GM18520 (cell line): ENCODE measurements around the gene MYD88.

ENCODE experiments used
- ATAC-seq: cut with Tn5 transposase; IDR thresholded peaks from one replicate; pipeline ENCODE4 v1.9.1; 2021; ENCODE audit not compliant: unreplicated experiment

The MYD88 gene

GRCh38 chr3:38111696-38112377 is 26.6 kb upstream of the MYD88 start:
- ATAC-seq, result no peak

- ATAC-seq, result no peak
These were observed 26.1 kb upstream of the MYD88 start for GRCh38 chr3:38112378-38112761.

DNA sequence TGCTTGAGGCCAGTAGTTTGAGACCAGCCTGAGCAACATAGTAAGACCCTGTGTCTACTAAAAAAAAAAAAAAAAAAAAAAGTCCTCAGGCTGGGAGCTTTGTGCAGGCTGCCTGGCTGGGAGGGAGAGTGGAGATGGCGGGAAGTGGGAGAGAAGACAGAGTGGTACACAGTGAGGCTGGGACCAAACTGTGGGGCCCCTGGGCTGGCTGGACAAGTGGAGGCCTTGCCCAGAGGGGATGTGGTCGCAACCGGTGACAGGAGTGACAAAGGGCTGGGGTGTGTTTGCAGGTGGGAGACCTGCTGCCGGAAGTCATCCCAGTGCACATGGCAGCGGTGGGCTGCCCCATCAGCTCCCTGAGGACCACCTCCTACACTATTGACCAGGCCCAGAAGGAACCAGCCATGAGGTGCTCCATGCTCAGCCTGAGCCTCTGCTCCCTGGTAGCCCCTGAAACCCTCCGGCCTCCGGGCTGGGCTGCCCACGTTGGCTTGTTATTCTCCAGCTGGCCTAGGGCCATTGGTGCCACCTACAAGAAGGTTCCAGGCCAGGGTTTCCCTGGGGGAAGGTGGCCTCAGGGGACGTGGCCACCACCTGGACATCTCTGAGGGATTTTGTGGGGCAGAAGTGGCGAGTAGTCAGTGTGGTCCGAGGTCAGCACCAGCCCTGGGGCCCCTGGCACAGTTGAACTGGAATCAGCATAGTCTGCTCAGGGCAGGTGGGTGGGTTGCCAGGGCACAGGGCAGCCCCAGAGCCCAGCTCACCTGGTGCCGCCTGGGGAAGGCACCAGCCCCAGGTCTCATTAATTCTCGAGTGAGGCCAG is 24.2 kb upstream of the MYD88 start:
- ATAC-seq, result no peak

DNA sequence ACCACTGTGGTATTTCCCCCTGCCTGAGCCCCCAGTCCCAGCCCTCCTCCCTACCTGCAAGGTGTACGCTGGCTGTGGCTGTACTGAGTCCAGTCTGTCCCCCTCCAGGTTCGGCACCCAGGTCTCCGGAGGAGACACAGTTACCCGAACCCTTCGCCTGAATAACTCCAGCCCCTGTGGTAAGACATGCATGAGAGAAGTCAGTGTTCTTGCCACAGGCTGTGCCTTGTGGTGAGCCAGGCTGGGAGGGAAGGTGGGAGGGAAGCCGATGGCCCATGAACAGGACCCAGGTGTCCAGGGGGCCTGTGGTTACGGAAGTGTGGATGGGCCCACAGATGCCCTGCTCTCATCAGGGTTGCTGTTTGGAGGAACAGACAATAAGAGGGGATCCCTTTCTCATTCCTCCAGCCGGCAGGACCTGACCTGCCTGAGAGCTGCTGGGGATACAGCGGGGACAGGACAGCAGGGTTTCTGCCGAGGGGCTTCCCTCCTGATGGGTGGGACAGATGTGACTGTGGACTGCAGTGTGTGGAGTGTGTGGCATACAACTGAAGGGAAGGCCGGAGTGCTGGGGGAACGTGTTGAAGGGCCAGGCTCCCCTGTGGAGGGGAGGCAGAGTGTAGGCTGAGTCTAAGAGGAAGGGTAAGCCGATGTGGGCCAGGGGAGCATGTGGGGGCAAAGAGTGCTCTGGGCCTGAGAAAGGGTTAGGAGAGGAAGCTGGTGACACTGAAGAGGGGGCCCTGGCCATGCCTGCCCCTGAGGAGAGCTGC is 23.4 kb upstream of the MYD88 start:
- no peak for ATAC-seq

GRCh38 chr3:38115645-38116427 is 22.6 kb upstream of the MYD88 start:
- ATAC-seq, result no peak

- ATAC-seq, result no peak
These were observed 21.8 kb upstream of the MYD88 start for GRCh38 chr3:38116471-38117162.

GRCh38 chr3:38117163-38117716 is 21.2 kb upstream of the MYD88 start:
- no peak for ATAC-seq

- ATAC-seq, result peak; percentile 48
These were observed 20.6 kb upstream of the MYD88 start for GRCh38 chr3:38117748-38118420.

GRCh38 chr3:38118421-38119247 is 19.8 kb upstream of the MYD88 start:
- ATAC-seq, result no peak

GRCh38 chr3:38119248-38119544 is 19.3 kb upstream of the MYD88 start:
- no peak for ATAC-seq

DNA sequence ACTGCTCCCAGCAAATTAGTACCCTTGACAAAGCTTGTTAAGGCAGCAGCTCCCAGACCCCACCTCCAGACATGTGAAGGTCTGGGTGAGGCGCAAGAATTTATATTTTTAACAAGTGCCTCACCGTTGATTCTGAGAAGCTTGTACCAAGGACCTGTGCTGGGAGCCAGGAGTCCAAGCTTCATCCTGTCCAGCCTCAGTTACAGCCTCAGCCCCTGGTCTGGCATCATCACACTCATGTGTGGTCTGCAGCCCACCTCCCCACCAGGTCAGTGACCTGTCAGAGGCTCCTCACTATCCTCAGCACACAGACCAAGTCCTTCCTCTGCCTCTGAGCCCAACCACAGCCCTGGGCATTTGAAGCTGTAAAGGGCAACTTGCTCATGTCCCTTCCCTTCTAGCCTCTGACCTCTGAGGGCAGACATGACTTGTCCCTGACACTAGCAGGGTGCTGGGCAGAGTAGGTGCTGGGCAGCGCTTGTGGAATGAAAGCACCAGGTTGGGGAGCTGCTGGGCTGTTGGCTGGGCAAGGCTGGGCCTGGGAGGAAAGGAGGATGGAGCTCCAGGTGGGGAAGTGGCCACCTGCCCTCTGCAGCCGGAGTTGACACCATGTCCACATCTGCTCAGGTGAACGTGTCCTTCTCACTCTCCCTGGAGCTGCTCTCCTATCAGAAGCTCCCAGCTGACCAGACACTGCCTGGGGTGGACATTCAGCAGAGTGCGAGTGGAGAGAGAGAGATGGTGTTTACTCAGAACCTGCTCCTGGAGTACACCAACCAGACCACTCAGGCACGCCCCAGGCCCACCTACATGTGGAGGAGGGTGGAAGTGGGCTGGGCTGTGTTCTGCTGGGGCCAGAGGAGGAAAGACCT is 18.4 kb upstream of the MYD88 start:
- ATAC-seq, result no peak

DNA sequence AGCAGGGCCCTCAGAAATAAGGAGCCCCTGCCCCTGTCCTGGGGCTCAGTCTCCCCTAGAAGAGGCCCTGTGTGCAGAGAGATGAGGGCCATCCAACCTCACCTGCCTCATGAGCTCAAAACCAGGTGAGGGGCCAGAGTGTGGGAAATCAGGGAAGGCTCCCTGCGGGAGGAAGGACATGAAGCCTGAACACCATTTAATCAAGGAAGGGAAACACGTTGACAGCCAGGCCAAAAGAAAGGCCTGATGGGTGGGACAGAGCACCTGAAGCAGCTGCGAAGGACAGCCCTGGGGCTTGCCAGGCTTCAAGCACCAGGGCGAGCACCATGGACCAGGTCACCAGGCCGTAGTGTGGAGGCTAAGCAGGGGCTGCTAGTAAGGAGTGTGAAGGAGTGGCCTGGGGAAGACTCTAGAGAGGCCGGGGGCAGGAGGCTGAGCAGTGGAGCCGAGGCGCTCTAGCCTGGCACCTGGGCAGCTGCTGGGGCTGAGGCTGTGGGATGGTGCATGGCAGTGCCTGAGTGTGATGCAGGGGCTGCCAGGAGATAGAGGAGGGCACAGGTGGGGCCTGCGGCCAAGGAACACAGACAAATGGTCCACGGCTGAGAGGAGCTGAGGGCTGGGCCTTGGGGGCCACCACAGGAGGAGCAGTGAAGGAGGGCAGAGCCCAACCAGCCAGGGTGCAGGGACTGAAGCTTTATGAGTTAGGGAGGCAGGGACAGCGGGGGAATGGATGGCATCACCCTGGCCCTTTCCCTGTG is 17.6 kb upstream of the MYD88 start:
- no peak for ATAC-seq

- ATAC-seq, result no peak
These were observed 17.0 kb upstream of the MYD88 start for GRCh38 chr3:38121451-38121831.

DNA sequence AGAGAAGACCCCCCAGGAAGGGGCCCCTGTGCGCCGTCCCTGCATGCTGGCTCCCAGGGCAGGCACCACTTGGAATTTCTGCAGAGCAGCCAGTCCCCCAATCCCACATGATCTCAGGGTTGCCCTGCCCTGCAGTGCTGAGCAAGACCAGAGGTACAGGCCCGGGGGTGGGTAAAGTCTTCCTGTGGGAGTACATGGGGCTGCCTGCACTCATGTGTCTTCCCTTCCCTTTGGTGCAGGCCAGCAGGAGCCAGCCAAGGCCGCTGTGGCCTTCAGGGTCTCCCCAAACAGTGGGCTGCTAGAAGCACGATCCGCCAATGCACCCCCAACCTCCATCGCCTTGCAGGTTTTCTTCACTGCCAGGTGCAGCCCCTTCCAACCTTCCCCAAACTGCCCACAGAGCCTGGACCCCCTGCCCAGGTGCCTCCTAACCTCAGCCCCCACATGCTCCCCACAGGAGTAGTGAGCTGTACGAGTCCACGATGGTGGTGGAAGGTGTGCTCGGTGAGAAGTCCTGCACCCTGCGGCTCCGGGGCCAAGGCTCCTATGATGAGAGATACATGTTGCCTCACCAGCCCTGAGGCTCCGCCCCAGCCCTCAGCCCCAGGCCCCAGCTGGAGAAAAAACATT is 16.5 kb upstream of the MYD88 start:
- ATAC-seq, result no peak

DNA sequence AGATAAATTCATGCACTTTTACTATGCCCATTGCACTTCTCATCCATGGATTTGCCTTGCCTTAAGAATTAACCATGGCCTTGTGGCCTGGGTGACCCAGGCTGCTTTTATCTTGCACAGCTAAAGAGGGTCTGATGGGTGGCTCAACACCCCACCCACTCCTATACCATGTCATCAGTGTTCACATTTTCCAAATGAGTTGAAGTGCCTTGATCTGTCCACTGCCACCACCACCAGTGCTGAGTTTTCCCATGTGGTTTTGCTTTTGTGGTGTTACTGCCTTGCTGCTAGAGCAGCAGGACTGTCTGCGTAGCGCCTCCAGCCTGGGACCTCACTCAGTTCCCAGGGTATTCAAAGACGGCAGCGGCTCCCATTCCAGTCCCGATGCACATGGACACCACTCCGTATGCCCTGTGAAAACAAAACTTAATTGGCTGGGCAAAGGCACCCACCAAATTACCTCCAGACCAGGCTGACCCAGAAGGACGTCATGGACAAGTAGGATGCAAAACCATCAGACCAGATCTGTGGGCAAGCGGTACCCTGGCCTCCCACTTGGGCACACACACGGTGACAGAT is 15.7 kb upstream of the MYD88 start:
- ATAC-seq, result no peak

DNA sequence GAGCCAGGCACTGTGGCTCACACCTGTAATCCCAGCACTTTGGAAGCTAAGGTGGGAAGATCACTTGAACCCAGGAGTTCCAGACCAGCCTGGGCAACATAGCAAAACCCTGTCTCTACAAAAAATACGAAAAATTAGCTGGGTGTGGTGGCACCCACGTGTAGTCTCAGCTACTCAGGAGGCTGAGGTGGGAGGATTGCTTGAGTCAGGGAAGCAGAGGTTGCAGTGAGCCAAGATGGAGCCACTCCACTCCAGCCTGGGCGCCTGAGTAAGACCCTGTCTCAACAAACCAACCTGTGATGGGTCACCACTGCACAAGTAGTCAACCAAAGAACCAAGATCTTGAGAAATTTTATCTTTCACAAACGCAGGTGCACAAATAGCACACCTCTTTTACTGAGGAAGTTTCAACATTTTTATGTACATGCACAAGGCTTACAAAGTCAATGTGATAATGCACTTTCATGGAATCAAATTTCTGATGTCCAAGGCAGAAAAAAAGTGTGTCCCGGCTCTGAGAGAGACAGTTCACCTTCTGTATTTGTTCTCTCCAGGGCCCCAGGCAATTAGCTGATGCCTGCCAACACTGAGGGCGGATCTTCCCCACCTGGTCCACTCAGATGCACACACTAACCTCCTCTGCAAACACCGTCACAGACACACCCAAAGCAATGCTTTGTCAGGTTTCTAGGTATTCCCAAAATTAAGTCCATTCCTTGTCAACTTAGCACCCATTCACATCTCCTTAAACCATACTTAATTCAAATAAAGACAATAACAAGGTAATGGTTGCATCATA is 13.9 kb upstream of the MYD88 start:
- no peak for ATAC-seq
